Suprapubic skin (tissue), 3 donors: ENCODE data around the gene PRKCE.

Source experiments
- POLR2A ChIP-seq, 2 donors: fragments of 450-650 bp; IDR thresholded peaks; one replicate each; pipeline ENCODE4 v1.6.1; 2017; ENCODE audit warnings: antibody characterized with exemption in 2 of 2, mild to moderate bottlenecking in 2 of 2, moderate library complexity in 2 of 2
- TF ChIP-seq, protein P1 (sequence below), 2 donors: fragments of 200-600 bp in 1 of 2; fragments of 450-650 bp in 1 of 2; sonication (generic) in 1 of 2; IDR thresholded peaks; one replicate each; pipeline ENCODE4 v1.5.1; 2016 to 2019; ENCODE audit warnings: antibody characterized with exemption in 2 of 2, mild to moderate bottlenecking in 1 of 2, moderate library complexity in 1 of 2

DNA sequence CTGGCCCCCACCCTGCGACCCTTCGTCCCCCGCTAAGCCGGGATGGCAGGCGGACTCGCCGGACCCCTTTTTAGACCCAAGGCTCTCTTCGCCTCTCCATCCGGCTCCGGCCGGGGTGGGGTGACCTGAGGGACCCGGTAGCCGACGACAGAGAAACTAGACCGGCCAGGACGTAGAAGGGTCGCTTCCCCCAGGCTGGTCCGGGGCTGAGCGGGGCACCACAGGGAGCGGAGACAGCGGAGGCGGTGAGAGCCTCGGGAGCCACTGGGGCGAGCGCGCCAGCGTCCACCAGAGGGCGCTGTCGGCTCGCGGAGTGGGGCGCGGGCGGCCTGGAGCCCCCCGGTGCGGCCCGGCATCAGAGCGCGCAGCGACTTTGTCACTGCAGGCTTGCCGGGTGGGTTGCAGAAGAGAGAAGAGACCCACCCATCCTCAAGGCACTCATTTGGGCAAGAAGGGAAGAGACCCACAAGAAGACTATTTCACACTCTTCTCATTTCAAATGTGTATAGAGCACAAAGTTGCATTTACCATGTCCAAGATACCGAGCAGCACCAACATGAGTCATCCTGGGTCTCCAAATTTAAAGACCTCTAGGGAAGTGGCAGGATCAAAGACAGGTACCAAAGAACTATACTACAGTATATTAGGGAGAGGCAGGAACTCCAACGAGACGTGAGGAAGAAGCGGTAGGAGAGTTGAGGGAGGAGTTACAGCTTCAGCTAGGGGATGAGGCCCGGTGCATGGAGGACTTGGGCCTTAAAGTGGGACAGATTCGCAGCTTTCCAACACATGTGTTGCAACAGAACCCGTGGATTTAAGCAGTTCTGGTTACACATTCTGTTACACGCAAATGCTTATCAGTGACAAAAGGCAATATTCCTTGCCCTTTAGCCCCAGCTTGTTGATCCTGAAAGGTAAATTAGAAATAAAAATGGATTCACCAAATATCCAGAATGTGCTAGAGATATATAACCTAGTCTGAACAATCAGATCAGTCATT, 7.6 kb upstream of the PRKCE start:
- TF ChIP-seq POLR2A (IDR thresholded peaks at IDR 0.05) = no peak
- TF ChIP-seq, protein P1, sequence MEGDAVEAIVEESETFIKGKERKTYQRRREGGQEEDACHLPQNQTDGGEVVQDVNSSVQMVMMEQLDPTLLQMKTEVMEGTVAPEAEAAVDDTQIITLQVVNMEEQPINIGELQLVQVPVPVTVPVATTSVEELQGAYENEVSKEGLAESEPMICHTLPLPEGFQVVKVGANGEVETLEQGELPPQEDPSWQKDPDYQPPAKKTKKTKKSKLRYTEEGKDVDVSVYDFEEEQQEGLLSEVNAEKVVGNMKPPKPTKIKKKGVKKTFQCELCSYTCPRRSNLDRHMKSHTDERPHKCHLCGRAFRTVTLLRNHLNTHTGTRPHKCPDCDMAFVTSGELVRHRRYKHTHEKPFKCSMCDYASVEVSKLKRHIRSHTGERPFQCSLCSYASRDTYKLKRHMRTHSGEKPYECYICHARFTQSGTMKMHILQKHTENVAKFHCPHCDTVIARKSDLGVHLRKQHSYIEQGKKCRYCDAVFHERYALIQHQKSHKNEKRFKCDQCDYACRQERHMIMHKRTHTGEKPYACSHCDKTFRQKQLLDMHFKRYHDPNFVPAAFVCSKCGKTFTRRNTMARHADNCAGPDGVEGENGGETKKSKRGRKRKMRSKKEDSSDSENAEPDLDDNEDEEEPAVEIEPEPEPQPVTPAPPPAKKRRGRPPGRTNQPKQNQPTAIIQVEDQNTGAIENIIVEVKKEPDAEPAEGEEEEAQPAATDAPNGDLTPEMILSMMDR (IDR thresholded peaks at IDR 0.05) = peak; percentile 97
